CD4-positive, alpha-beta T cell treated with Interleukin-15 for 1 hour (primary cell): ENCODE measurements around the gene GFOD2.

Source experiments
- DNase-seq: peaks from one replicate; pipeline ENCODE4 v3.0.0-alpha.2; 2020

Gene GFOD2

DNA sequence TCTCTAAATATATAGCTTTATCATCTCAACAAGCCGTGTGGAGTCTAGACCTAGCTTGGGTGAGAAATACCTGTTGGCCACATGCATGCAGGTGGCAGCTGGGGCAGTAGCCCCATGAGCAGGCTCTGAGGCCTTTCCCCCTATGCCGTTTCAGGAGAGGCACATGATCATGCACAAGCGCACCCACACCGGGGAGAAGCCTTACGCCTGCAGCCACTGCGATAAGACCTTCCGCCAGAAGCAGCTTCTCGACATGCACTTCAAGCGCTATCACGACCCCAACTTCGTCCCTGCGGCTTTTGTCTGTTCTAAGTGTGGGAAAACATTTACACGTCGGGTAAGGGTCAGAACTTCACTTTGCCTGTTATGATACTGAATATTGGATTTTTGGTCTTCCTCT is 90.9 kb downstream of the GFOD2 start:
- no peak for DNase-seq
